Colonic mucosa (tissue), 4 donors: ENCODE data around the gene LTN1. TPM values are rescaled to one million over a fixed set of nuclear protein-coding genes. Genes with fewer than 3 reads are reported as not detected.

Experiments used
- DNase-seq: peaks from one replicate; pipeline ENCODE4 v3.0.0-alpha.2; 2020
- H3K27ac ChIP-seq: fragments of 200-600 bp; one replicate; pipeline ENCODE4 v1.8.0; 2021
- H3K27me3 ChIP-seq: fragments of 200-600 bp; one replicate; pipeline ENCODE4 v1.8.0; 2021
- H3K36me3 ChIP-seq: fragments of 200-600 bp; one replicate; pipeline ENCODE4 v1.8.0; 2021
- H3K4me1 ChIP-seq: fragments of 200-600 bp; one replicate; pipeline ENCODE4 v1.8.0; 2021; ENCODE audit warnings: mild to moderate bottlenecking
- H3K4me3 ChIP-seq: fragments of 200-600 bp; one replicate; pipeline ENCODE4 v1.8.0; 2021
- H3K9ac ChIP-seq, 2 donors: one replicate each; pipeline ENCODE4 v1.7.0; 2013; ENCODE audit warnings: control low read depth in 2 of 2, low read depth in 2 of 2, low read length in 2 of 2
- H3K9me3 ChIP-seq: fragments of 200-600 bp; one replicate; pipeline ENCODE4 v1.8.0; 2021
- intact Hi-C: fragments of 100-400 bp; cut with DNase I; formaldehyde crosslinking; loops from one replicate; pipeline ENCODE4 v1.14.1; 2022
- total RNA-seq, 2 donors: library from RNA; stranded (reverse); fragmentation: NEBNext Ultra II Directional in 1 of 2; extraction: Animal tissue kit (Norgen Biotek cat#: 25700) in 1 of 2; gene quantifications; one replicate each; pipeline ENCODE4 v1.2.1, GENCODE V29; 2021
- TF ChIP-seq, protein P1 (sequence below): fragments of 200-600 bp; IDR thresholded peaks from one replicate; pipeline ENCODE4 v1.8.0; 2022; ENCODE audit warnings: antibody characterized with exemption, mild to moderate bottlenecking
- donor health status: healthy.
- donor health status: DM: no; HTN: no; CAD: no.
- donor health status: DM: no; HTN: no; CAD: no.

Gene LTN1
- total RNA-seq, 2 donors from 2014 or later = 21.1 to 33.2 TPM

- H3K9me3 ChIP-seq = no peaks in the 10 kb centered on the region
- intact Hi-C loops = no loop called here
- no peak overlapping the region for H3K4me3 ChIP-seq
- peaks cover 8% of the 10 kb centered on the region for H3K4me1 ChIP-seq
- no peak overlapping the region for H3K9ac ChIP-seq
- no peak overlapping the region for H3K27ac ChIP-seq
- no peaks in the 10 kb centered on the region for H3K36me3 ChIP-seq
- no peaks in the 10 kb centered on the region for H3K27me3 ChIP-seq
- TF ChIP-seq, protein P1, sequence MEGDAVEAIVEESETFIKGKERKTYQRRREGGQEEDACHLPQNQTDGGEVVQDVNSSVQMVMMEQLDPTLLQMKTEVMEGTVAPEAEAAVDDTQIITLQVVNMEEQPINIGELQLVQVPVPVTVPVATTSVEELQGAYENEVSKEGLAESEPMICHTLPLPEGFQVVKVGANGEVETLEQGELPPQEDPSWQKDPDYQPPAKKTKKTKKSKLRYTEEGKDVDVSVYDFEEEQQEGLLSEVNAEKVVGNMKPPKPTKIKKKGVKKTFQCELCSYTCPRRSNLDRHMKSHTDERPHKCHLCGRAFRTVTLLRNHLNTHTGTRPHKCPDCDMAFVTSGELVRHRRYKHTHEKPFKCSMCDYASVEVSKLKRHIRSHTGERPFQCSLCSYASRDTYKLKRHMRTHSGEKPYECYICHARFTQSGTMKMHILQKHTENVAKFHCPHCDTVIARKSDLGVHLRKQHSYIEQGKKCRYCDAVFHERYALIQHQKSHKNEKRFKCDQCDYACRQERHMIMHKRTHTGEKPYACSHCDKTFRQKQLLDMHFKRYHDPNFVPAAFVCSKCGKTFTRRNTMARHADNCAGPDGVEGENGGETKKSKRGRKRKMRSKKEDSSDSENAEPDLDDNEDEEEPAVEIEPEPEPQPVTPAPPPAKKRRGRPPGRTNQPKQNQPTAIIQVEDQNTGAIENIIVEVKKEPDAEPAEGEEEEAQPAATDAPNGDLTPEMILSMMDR = no peak
- DNase-seq = no peak
Observed at GRCh38 chr21:28883931-28884330, 108.7 kb downstream of the LTN1 start.

GRCh38 chr21:28882345-28882744 lies 110.3 kb downstream of the LTN1 start:
- TF ChIP-seq, protein P1 = no peak
- no peak for DNase-seq
- Histone ChIP-seq H3K9ac (no peak overlapping the region), H3K4me1 (peaks cover 8% of the 10 kb centered on the region), H3K27ac (no peak overlapping the region), H3K9me3 (no peaks in the 10 kb centered on the region), H3K4me3 (no peak overlapping the region), H3K27me3 (no peaks in the 10 kb centered on the region), H3K36me3 (no peaks in the 10 kb centered on the region)
- intact Hi-C loops = no loop called here

Other genes with a start within 250 kb of the LTN1 start
- gene RWDD2B, start 26.5 kb upstream of the LTN1 start, total RNA-seq = 10 to 100 TPM in 1 of 2 donors, 1 to 10 TPM in 1; 8.4 to 11.1 TPM
- 10 to 100 TPM; 33.3 to 34.2 TPM for gene USP16, start 31.8 kb upstream of the LTN1 start, total RNA-seq
- gene CCT8, start 80.8 kb upstream of the LTN1 start, total RNA-seq = 100 to 1,000 TPM; 106 to 190 TPM
- 1 to 10 TPM; 1.9 to 3.4 TPM for gene MAP3K7CL, start 137.8 kb upstream of the LTN1 start, total RNA-seq